HepG2 (cell line): ENCODE results near the gene SNRNP27. TPM values are rescaled to one million over a fixed set of nuclear protein-coding genes. Genes with fewer than 3 reads are reported as not detected.

Experiments
- ATAC-seq: fragments of 200-7000 bp; cut with Tn5 transposase; 3 replicates; pipeline ENCODE4 v1.9.1; 2020; ENCODE audit warnings: mild to moderate bottlenecking, moderate library complexity
- BruUV-seq: library from RNA; stranded (reverse); fragments of 400-500 nt; replicated peaks from 2 replicates; lab custom pipeline; 2021; lab: Mats Ljungman, UMichigan
- CTCF ChIA-PET: fragments of 300-600 bp; formaldehyde crosslinking; extraction: SDS; loops from one replicate; lab custom pipeline; 2021; ENCODE audit warnings: low total read pairs, inconsistent platforms, low intra/inter-chr PET ratio; lab: Yijun Ruan, JAX
- POLR2A ChIA-PET: fragments of 350-600 bp; sonication (Branson Sonifier 250); formaldehyde crosslinking; loops from one replicate; lab custom pipeline; 2020; ENCODE audit warnings: antibody characterized with exemption, inconsistent platforms; lab: Yijun Ruan, JAX
- DNase-seq: peaks from one replicate; pipeline ENCODE4 v3.0.0-alpha.2; 2015; ENCODE audit warnings: low spot score
- FAIRE-seq: peaks from 3 replicates; lab custom pipeline; 2011; peaks lifted over from hg19 to GRCh38; lab: Jason Lieb, UNC
- H2AFZ ChIP-seq: one replicate; pipeline ENCODE4 v1.6.1; 2011; ENCODE audit warnings: low read length, inconsistent platforms
- H3K27ac ChIP-seq: fragments of 300-600 bp; 3 replicates; pipeline ENCODE4 v1.8.0; 2011; ENCODE audit warnings: mixed run types, mild to moderate bottlenecking, mixed read lengths, low read length, inconsistent platforms; ENCODE audit not compliant: insufficient read depth; ENCODE audit errors: extremely low read length
- H3K27me3 ChIP-seq, 2 experiments: fragments of 200-600 bp in 1 of 2; 2 replicates in 1 of 2; 3 replicates in 1 of 2; pipeline versions ENCODE4 v1.6.0 to v1.8.0; 2011; ENCODE audit warnings: low read length in 2 of 2, mild to moderate bottlenecking in 2 of 2, moderate library complexity in 2 of 2, inconsistent platforms in 1 of 2; ENCODE audit not compliant: insufficient read depth in 2 of 2, control insufficient read depth in 1 of 2
- H3K36me3 ChIP-seq, 2 experiments: fragments of 200-600 bp in 1 of 2; replicated peaks in 1 of 2; 2 replicates in 1 of 2; 3 replicates in 1 of 2; pipeline versions ENCODE4 v1.5.1 to v1.8.0; 2011; ENCODE audit warnings: low read length in 2 of 2, inconsistent platforms in 1 of 2; ENCODE audit not compliant: insufficient read depth in 2 of 2, control insufficient read depth in 1 of 2
- H3K4me1 ChIP-seq: 2 replicates; pipeline ENCODE4 v1.5.1; 2012; ENCODE audit warnings: low read length, inconsistent platforms; ENCODE audit not compliant: insufficient read depth
- H3K4me2 ChIP-seq: 2 replicates; pipeline ENCODE4 v1.6.0; 2011; ENCODE audit warnings: low read depth, low read length, inconsistent platforms
- H3K4me3 ChIP-seq, 3 experiments: fragments of 200-600 bp in 1 of 3; sonication (generic), shearing (Covaris generic) in 1 of 3; replicated peaks in 1 of 3; 2 replicates each; pipeline ENCODE4 v1.5.1; 2011 to 2016; ENCODE audit warnings: low read length in 3 of 3, inconsistent platforms in 2 of 3, low read depth in 2 of 3, mild to moderate bottlenecking in 2 of 3, control low read depth in 1 of 3, mixed read lengths in 1 of 3; ENCODE audit not compliant: insufficient read depth in 1 of 3
- H3K79me2 ChIP-seq: one replicate; pipeline ENCODE4 v1.6.1; 2011; ENCODE audit warnings: low read length, inconsistent platforms; ENCODE audit not compliant: insufficient read depth
- H3K9ac ChIP-seq: 2 replicates; pipeline ENCODE4 v1.6.0; 2011; ENCODE audit warnings: mild to moderate bottlenecking, low read depth, low read length, inconsistent platforms; ENCODE audit not compliant: insufficient read depth
- H3K9me3 ChIP-seq: 2 replicates; pipeline ENCODE4 v1.5.1; 2012; ENCODE audit warnings: mild to moderate bottlenecking, low read length
- H4K20me1 ChIP-seq: 2 replicates; pipeline ENCODE4 v1.6.0; 2011; ENCODE audit warnings: inconsistent platforms, mild to moderate bottlenecking, low read length, moderate library complexity; ENCODE audit not compliant: insufficient read depth
- CBX5 ChIP-seq: sonication (generic); formaldehyde crosslinking; IDR thresholded peaks from 2 replicates; pipeline ENCODE4 v1.4.0; 2020; ENCODE audit warnings: missing genetic modification reagents, borderline replicate concordance
- CCDC6 ChIP-seq: sonication (generic); formaldehyde crosslinking; IDR thresholded peaks from 2 replicates; pipeline ENCODE4 v1.8.1; 2022; ENCODE audit warnings: mild to moderate bottlenecking, missing genetic modification reagents, moderate library complexity
- DMTF1 ChIP-seq: sonication (generic); formaldehyde crosslinking; IDR thresholded peaks from 2 replicates; pipeline ENCODE4 v1.4.0; 2020; ENCODE audit warnings: mild to moderate bottlenecking, missing genetic modification reagents
- HNRNPK ChIP-seq: fragments of 200-400 bp; formaldehyde crosslinking; IDR thresholded peaks from 2 replicates; pipeline ENCODE4 v1.6.1; 2018; ENCODE audit warnings: low read length, low read depth, moderate library complexity, mild to moderate bottlenecking; ENCODE audit not compliant: poor library complexity, severe bottlenecking
- XRCC5 ChIP-seq: fragments of 200-400 bp; formaldehyde crosslinking; optimal IDR thresholded peaks from 2 replicates; pipeline ENCODE3; 2017; ENCODE audit warnings: mild to moderate bottlenecking, low read length
- ZGPAT ChIP-seq: IDR thresholded peaks from 2 replicates; pipeline ENCODE4 v1.6.1; 2016; ENCODE audit warnings: mild to moderate bottlenecking
- WGBS: methylation state at CpG from one replicate; pipeline ENCODE4 v1.1.6; 2017; ENCODE audit warnings: low lambda C conversion rate; 5-methylcytosine and 5-hydroxymethylcytosine counted together
- in situ Hi-C: cut with HindIII; loops from 2 replicates; pipeline ENCODE4 v1.10.0; 2017; ENCODE audit warnings: low pct_unique_long_range_greater_than_20kb; ENCODE audit not compliant: extremely low pct_ligation_motif_present
- intact Hi-C: fragments of 100-400 bp; cut with micrococcal nuclease; formaldehyde crosslinking; loops from one replicate; pipeline ENCODE4 v1.10.0; 2022; ENCODE audit not compliant: unreplicated experiment
- polyA plus RNA-seq, 8 experiments: library from polyadenylated mRNA; depleted of rRNA in 3 of 8; stranded (reverse) in 7 of 8; unstranded in 1 of 8; fragments of >200 nt; fragmentation: Illumina TruSeq in 4 of 8; extraction: Trizol in 4 of 8; gene quantifications; 2 replicates each; pipeline versions ENCODE4 v1.2.1 to v1.2.3, GENCODE V29; 2011 to 2016; ENCODE audit warnings: low read depth in 4 of 8, missing spikeins in 1 of 8, mixed read lengths in 1 of 8; ENCODE audit not compliant: insufficient read depth in 1 of 8
- total RNA-seq, 5 experiments: library from RNA; depleted of rRNA; stranded (reverse); fragments of >200 nt; fragmentation: Illumina TruSeq; extraction: Trizol; gene quantifications; 2 replicates each; pipeline ENCODE4 v1.2.3, GENCODE V29; 2016; ENCODE audit warnings: low read depth in 1 of 5

The SNRNP27 gene
- total and polyA plus RNA-seq, 2 of the 13 experiments (the other 11 are each of a cell fraction or from before 2014, with no cell fraction given), result 49.8 to 54.6 TPM

- Histone ChIP-seq H3K36me3 (peaks cover 19 to 50% of the 10 kb centered on the region in 2 experiments), H3K79me2 (no peaks in the 10 kb centered on the region), H2AFZ (no peak overlapping the region), H3K27ac (no peak overlapping the region), H3K27me3 (no peaks in the 10 kb centered on the region), H3K4me1 (no peaks in the 10 kb centered on the region), H3K9ac (no peak overlapping the region), H3K4me2 (no peak overlapping the region), H3K4me3 (no peak overlapping the region), H3K9me3 (no peaks in the 10 kb centered on the region), H4K20me1 (no peaks in the 10 kb centered on the region)
- FAIRE-seq (no peak), ATAC-seq (no peak), DNase-seq (no peak)
- ChIA-PET POLR2A (no interaction called here), CTCF (no interaction called here)
- no TSS peak for BruUV-seq
- in situ Hi-C loops (no loop called here), intact Hi-C loops (no loop called here)
- TF ChIP-seq CBX5 (CRISPR knock-in tag), result no peak
- TF ChIP-seq XRCC5, result no peak
- TF ChIP-seq CCDC6 (CRISPR knock-in tag), result no peak
- TF ChIP-seq DMTF1 (CRISPR knock-in tag), result no peak
- no peak for TF ChIP-seq HNRNPK
- no peak for TF ChIP-seq ZGPAT
- WGBS, result 98% methylated on average over 1 of the region's 1 CpG
Measured at GRCh38 chr2:69863298-69863697, 30.5 kb upstream of the SNRNP27 start.
